WTC11 (cell line): ENCODE measurements around the gene SYNGR2. TPM values are rescaled to one million over a fixed set of nuclear protein-coding genes. Genes with fewer than 3 reads are reported as not detected.

Source experiments
- AFF4 ChIP-seq: sonication (generic); formaldehyde crosslinking; IDR thresholded peaks from 2 replicates; pipeline ENCODE4 v1.8.1; 2023; ENCODE audit warnings: mild to moderate bottlenecking, missing genetic modification reagents, borderline replicate concordance
- ARID4B ChIP-seq: sonication (generic); formaldehyde crosslinking; IDR thresholded peaks from 2 replicates; pipeline ENCODE4 v1.8.0; 2023; ENCODE audit warnings: missing genetic modification reagents, mild to moderate bottlenecking, borderline replicate concordance
- ATF1 ChIP-seq: sonication (generic); formaldehyde crosslinking; IDR thresholded peaks from 2 replicates; pipeline ENCODE4 v1.8.1; 2023; ENCODE audit warnings: mild to moderate bottlenecking, moderate library complexity, missing genetic modification reagents
- ATF3 ChIP-seq: sonication (generic); formaldehyde crosslinking; conservative IDR thresholded peaks from 2 replicates; pipeline ENCODE4 v1.8.1; 2022; ENCODE audit warnings: mild to moderate bottlenecking, missing genetic modification reagents
- FOXP4 ChIP-seq: sonication (generic); formaldehyde crosslinking; IDR thresholded peaks from 2 replicates; pipeline ENCODE4 v1.8.0; 2022; ENCODE audit warnings: mild to moderate bottlenecking, missing genetic modification reagents
- GRHL2 ChIP-seq: fragments of 250-450 bp; sonication (Bioruptor Pico); IDR thresholded peaks from 2 replicates; pipeline ENCODE4 v1.8.0; 2022; ENCODE audit warnings: mild to moderate bottlenecking, moderate library complexity; ENCODE audit not compliant: insufficient replicate concordance, severe bottlenecking
- GTF2I ChIP-seq: fragments of 250-450 bp; sonication (Bioruptor Pico); conservative IDR thresholded peaks from 2 replicates; pipeline ENCODE4 v1.4.0; 2021; ENCODE audit warnings: mild to moderate bottlenecking
- HMGA2 ChIP-seq: fragments of 250-450 bp; sonication (Bioruptor Pico); IDR thresholded peaks from 2 replicates; pipeline ENCODE4 v1.4.0; 2021; ENCODE audit warnings: mild to moderate bottlenecking, moderate library complexity
- IRF2 ChIP-seq: sonication (generic); formaldehyde crosslinking; IDR thresholded peaks from 2 replicates; pipeline ENCODE4 v1.8.0; 2022; ENCODE audit warnings: low read depth, missing genetic modification reagents, borderline replicate concordance
- JUN ChIP-seq: sonication (generic); formaldehyde crosslinking; IDR thresholded peaks from 2 replicates; pipeline ENCODE4 v1.8.0; 2023; ENCODE audit warnings: mild to moderate bottlenecking, missing genetic modification reagents
- KAT7 ChIP-seq: sonication (generic); formaldehyde crosslinking; IDR thresholded peaks from 2 replicates; pipeline ENCODE4 v1.8.1; 2023; ENCODE audit warnings: missing genetic modification reagents, mild to moderate bottlenecking, borderline replicate concordance
- MLX ChIP-seq: sonication (generic); formaldehyde crosslinking; IDR thresholded peaks from 2 replicates; pipeline ENCODE4 v1.8.1; 2023; ENCODE audit warnings: mild to moderate bottlenecking, missing genetic modification reagents, moderate library complexity
- NR1H2 ChIP-seq: sonication (generic); formaldehyde crosslinking; IDR thresholded peaks from 2 replicates; pipeline ENCODE4 v1.9.0; 2021; ENCODE audit warnings: mild to moderate bottlenecking, moderate library complexity, missing genetic modification reagents
- NR2C2 ChIP-seq: sonication (generic); formaldehyde crosslinking; IDR thresholded peaks from 2 replicates; pipeline ENCODE4 v1.8.0; 2022; ENCODE audit warnings: mild to moderate bottlenecking, missing genetic modification reagents
- OVOL2 ChIP-seq: fragments of 250-450 bp; sonication (Bioruptor Pico); IDR thresholded peaks from 2 replicates; pipeline ENCODE4 v1.9.0; 2021; ENCODE audit warnings: mild to moderate bottlenecking, borderline replicate concordance
- PREB ChIP-seq: sonication (generic); formaldehyde crosslinking; IDR thresholded peaks from 2 replicates; pipeline ENCODE4 v1.8.1; 2022; ENCODE audit warnings: mild to moderate bottlenecking, missing genetic modification reagents, moderate library complexity, borderline replicate concordance
- SP1 ChIP-seq: sonication (generic); formaldehyde crosslinking; conservative IDR thresholded peaks from 2 replicates; pipeline ENCODE4 v1.8.1; 2022; ENCODE audit warnings: missing genetic modification reagents
- STAT6 ChIP-seq: sonication (generic); formaldehyde crosslinking; conservative IDR thresholded peaks from 2 replicates; pipeline ENCODE4 v1.8.1; 2023; ENCODE audit warnings: mild to moderate bottlenecking, low read depth, missing genetic modification reagents, moderate library complexity
- ZBTB43 ChIP-seq: sonication (generic); formaldehyde crosslinking; IDR thresholded peaks from 2 replicates; pipeline ENCODE4 v1.8.1; 2023; ENCODE audit warnings: mild to moderate bottlenecking, missing genetic modification reagents
- ZNF219 ChIP-seq: sonication (generic); formaldehyde crosslinking; IDR thresholded peaks from 2 replicates; pipeline ENCODE4 v1.8.0; 2023; ENCODE audit warnings: missing genetic modification reagents, mild to moderate bottlenecking, borderline replicate concordance
- total RNA-seq: library from RNA; stranded (reverse); gene quantifications from 3 replicates; pipeline ENCODE4 v1.2.3, GENCODE V29; 2021

SYNGR2 gene
- total RNA-seq, 1 experiment from 2014 or later: 47.7 TPM

GRCh38 chr17:78186692-78187595, 18.6 kb downstream of the SYNGR2 start, which contains the start of the genes AFMID and TK1 (continued):
- TF ChIP-seq ZBTB43 (CRISPR knock-in tag) (peak; percentile 67), FOXP4 (peak; percentile 90), SP1 (peak; percentile 94), KAT7 (CRISPR knock-in tag) (no peak), GTF2I (CRISPR knock-in tag) (no peak), JUN (no peak), STAT6 (CRISPR knock-in tag) (no peak), ZNF219 (CRISPR knock-in tag) (no peak), ATF1 (CRISPR knock-in tag) (no peak), IRF2 (no peak), ARID4B (CRISPR knock-in tag) (peak; percentile 77; the same call in 1 of the 2 replicates), ATF3 (CRISPR knock-in tag) (no peak), GRHL2 (no peak), OVOL2 (CRISPR knock-in tag) (no peak), AFF4 (CRISPR knock-in tag) (no peak), HMGA2 (no peak), NR1H2 (CRISPR knock-in tag) (no peak), PREB (CRISPR knock-in tag) (peak; percentile 98; the same call in 1 of the 2 replicates), MLX (CRISPR knock-in tag) (0 out of 2 replicates have a peak, but pooled peaks have one; percentile 32), NR2C2 (CRISPR knock-in tag) (no peak)
